ENCODE measurements around the gene PDSS2.
"Not testable (repeated sequence)": the region's sequence is repeated elsewhere in the genome, so short reads cannot be mapped to it uniquely, and the experiment has no call there.

PDSS2 gene

GRCh38 chr6:107144666-107145065 is 314.7 kb downstream of the PDSS2 start:
- no peak overlapping the region for H4K8ac ChIP-seq (ENCODE audit: low read depth, low read length)
- H3K18ac ChIP-seq (ENCODE audit: low read length) = no peak overlapping the region
- H2AFZ ChIP-seq (ENCODE audit: insufficient read depth, low read length, poor library complexity) = no peak overlapping the region
- no peak overlapping the region for H3K4ac ChIP-seq (ENCODE audit: low read depth, low read length)
- no peak overlapping the region for H3K4me2 ChIP-seq (ENCODE audit: low read length)
- no peak overlapping the region for H3K27ac ChIP-seq (ENCODE audit: low read depth, low read length)
- H4K12ac ChIP-seq (ENCODE audit: low read depth, low read length) = no peak overlapping the region
- H3K79me2 ChIP-seq (ENCODE audit: control insufficient read depth, insufficient read depth, low read length, poor library complexity) = no peaks in the 10 kb centered on the region
- no peaks in the 10 kb centered on the region for H3K36me3 ChIP-seq (ENCODE audit: control insufficient read depth in 1 of 2, insufficient read depth in 2 of 2, low read length in 2 of 2)
- H4K91ac ChIP-seq (ENCODE audit: low read depth, low read length) = no peak overlapping the region
- no peak overlapping the region for H3K9ac ChIP-seq (ENCODE audit: low read length)
- no peak overlapping the region for H2BK120ac ChIP-seq (ENCODE audit: insufficient read depth, low read length, poor library complexity)
- H2BK12ac ChIP-seq (ENCODE audit: low read length) = no peak overlapping the region
- H3K14ac ChIP-seq (ENCODE audit: low read length) = no peak overlapping the region
- no peaks in the 10 kb centered on the region for H3K79me1 ChIP-seq (ENCODE audit: low read length)
- no peaks in the 10 kb centered on the region for H3K9me3 ChIP-seq (ENCODE audit: insufficient read depth, low read depth, low read length)
- no peak overlapping the region for H3K23ac ChIP-seq (ENCODE audit: low read length)
- no peaks in the 10 kb centered on the region for H3K27me3 ChIP-seq (ENCODE audit: insufficient read depth, low read length)
- H3K4me1 ChIP-seq (ENCODE audit: control insufficient read depth in 1 of 2, insufficient read depth in 2 of 2, low read length in 2 of 2) = no peaks in the 10 kb centered on the region
- no peak overlapping the region for H2BK5ac ChIP-seq (ENCODE audit: low read depth, low read length, poor library complexity)
- H3K4me3 ChIP-seq (ENCODE audit: low read depth, low read length) = no peak overlapping the region
- no CpG with 5 or more reads among the region's 4 CpGs for WGBS (ENCODE audit: extremely low coverage, insufficient coverage, insufficient read length)
- H2AK5ac ChIP-seq (ENCODE audit: low read length) = no peak overlapping the region
- DNase-seq = no peak

GRCh38 chr6:107144014-107144413 is 315.4 kb downstream of the PDSS2 start:
- no peaks in the 10 kb centered on the region for H3K9me3 ChIP-seq (ENCODE audit: insufficient read depth, low read depth, low read length)
- H4K91ac ChIP-seq (ENCODE audit: low read depth, low read length) = no peak overlapping the region
- no peaks in the 10 kb centered on the region for H3K36me3 ChIP-seq (ENCODE audit: control insufficient read depth in 1 of 2, insufficient read depth in 2 of 2, low read length in 2 of 2)
- no peaks in the 10 kb centered on the region for H3K27me3 ChIP-seq (ENCODE audit: insufficient read depth, low read length)
- H3K79me1 ChIP-seq (ENCODE audit: low read length) = no peaks in the 10 kb centered on the region
- H3K4me1 ChIP-seq (ENCODE audit: control insufficient read depth in 1 of 2, insufficient read depth in 2 of 2, low read length in 2 of 2) = no peaks in the 10 kb centered on the region
- H3K4me2 ChIP-seq (ENCODE audit: low read length) = no peak overlapping the region
- no peak overlapping the region for H3K18ac ChIP-seq (ENCODE audit: low read length)
- no peak overlapping the region for H3K4ac ChIP-seq (ENCODE audit: low read depth, low read length)
- no peak overlapping the region for H4K8ac ChIP-seq (ENCODE audit: low read depth, low read length)
- no peak overlapping the region for H2AFZ ChIP-seq (ENCODE audit: insufficient read depth, low read length, poor library complexity)
- no peak overlapping the region for H2AK5ac ChIP-seq (ENCODE audit: low read length)
- no peak overlapping the region for H3K23ac ChIP-seq (ENCODE audit: low read length)
- no peak overlapping the region for H3K4me3 ChIP-seq (ENCODE audit: low read depth, low read length)
- no peaks in the 10 kb centered on the region for H3K79me2 ChIP-seq (ENCODE audit: control insufficient read depth, insufficient read depth, low read length, poor library complexity)
- no peak for DNase-seq
- no peak overlapping the region for H2BK12ac ChIP-seq (ENCODE audit: low read length)
- H4K12ac ChIP-seq (ENCODE audit: low read depth, low read length) = no peak overlapping the region
- H3K27ac ChIP-seq (ENCODE audit: low read depth, low read length) = no peak overlapping the region
- H3K14ac ChIP-seq (ENCODE audit: low read length) = no peak overlapping the region
- H2BK120ac ChIP-seq (ENCODE audit: insufficient read depth, low read length, poor library complexity) = no peak overlapping the region
- no peak overlapping the region for H2BK5ac ChIP-seq (ENCODE audit: low read depth, low read length, poor library complexity)
- H3K9ac ChIP-seq (ENCODE audit: low read length) = no peak overlapping the region

DNA sequence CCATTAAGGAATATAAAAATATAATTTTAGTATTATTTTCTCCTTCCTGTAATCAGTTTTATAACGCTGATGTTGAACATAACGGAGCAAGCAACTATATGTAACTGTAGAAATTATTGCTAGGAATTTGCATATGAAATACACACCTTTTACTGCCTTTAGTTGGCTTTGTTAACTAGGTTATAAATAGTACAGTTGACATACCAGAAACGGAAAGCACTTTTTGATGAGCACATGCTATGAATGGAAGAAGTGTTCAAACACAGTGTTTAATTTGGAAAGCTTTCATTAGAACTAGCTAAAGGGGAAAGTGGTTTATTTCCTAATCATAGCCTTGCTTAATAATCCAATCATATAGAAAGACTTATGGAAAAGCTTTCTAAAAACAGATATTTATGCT is 318.8 kb downstream of the PDSS2 start:
- Histone ChIP-seq H4K91ac (ENCODE audit: low read depth, low read length) (no peak overlapping the region), H3K4ac (ENCODE audit: low read depth, low read length) (no peak overlapping the region), H4K12ac (ENCODE audit: low read depth, low read length) (no peak overlapping the region), H2BK120ac (ENCODE audit: insufficient read depth, low read length, poor library complexity) (no peak overlapping the region), H2AK5ac (ENCODE audit: low read length) (no peak overlapping the region), H2BK5ac (ENCODE audit: low read depth, low read length, poor library complexity) (no peak overlapping the region), H3K79me2 (ENCODE audit: control insufficient read depth, insufficient read depth, low read length, poor library complexity) (no peaks in the 10 kb centered on the region), H2BK12ac (ENCODE audit: low read length) (no peak overlapping the region), H3K23ac (ENCODE audit: low read length) (no peak overlapping the region), H3K79me1 (ENCODE audit: low read length) (no peaks in the 10 kb centered on the region), H3K9me3 (ENCODE audit: insufficient read depth, low read depth, low read length) (no peaks in the 10 kb centered on the region), H3K9ac (ENCODE audit: low read length) (no peak overlapping the region), H3K4me1 (ENCODE audit: control insufficient read depth in 1 of 2, insufficient read depth in 2 of 2, low read length in 2 of 2) (no peaks in the 10 kb centered on the region), H3K27ac (ENCODE audit: low read depth, low read length) (no peak overlapping the region), H3K27me3 (ENCODE audit: insufficient read depth, low read length) (no peaks in the 10 kb centered on the region), H3K4me2 (ENCODE audit: low read length) (no peak overlapping the region), H2AFZ (ENCODE audit: insufficient read depth, low read length, poor library complexity) (no peak overlapping the region), H4K8ac (ENCODE audit: low read depth, low read length) (no peak overlapping the region), H3K14ac (ENCODE audit: low read length) (no peak overlapping the region), H3K36me3 (ENCODE audit: control insufficient read depth in 1 of 2, insufficient read depth in 2 of 2, low read length in 2 of 2) (no peaks in the 10 kb centered on the region), H3K4me3 (ENCODE audit: low read depth, low read length) (no peak overlapping the region), H3K18ac (ENCODE audit: low read length) (no peak overlapping the region)
- no peak for DNase-seq
- no CpG with 5 or more reads among the region's 3 CpGs for WGBS (ENCODE audit: extremely low coverage, insufficient coverage, insufficient read length)

DNA sequence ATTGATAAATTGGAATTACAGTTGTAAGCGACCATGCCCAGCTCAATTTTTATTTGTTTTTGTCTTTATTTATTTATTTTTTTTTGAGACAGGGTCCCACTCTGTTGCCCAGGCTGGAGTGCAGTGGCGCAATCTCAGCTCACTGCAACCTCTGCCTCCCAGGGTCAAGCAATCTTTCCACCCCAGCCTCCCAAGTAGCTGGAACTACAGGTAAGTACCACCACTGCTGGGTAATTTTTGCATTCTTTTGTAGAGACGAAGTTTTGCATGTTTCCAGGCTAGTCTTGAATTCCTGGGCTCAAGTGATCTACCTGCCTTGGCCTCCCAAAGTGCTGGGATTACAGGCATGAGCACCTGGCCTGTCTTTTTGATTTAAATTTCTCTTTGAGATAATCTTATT is 323.0 kb downstream of the PDSS2 start:
- not testable (repeated sequence) for H3K27me3 ChIP-seq (ENCODE audit: insufficient read depth, low read length); H2AK5ac ChIP-seq (ENCODE audit: low read length); DNase-seq; H3K4ac ChIP-seq (ENCODE audit: low read depth, low read length); H3K4me1 ChIP-seq (ENCODE audit: control insufficient read depth in 1 of 2, insufficient read depth in 2 of 2, low read length in 2 of 2); H3K36me3 ChIP-seq (ENCODE audit: control insufficient read depth in 1 of 2, insufficient read depth in 2 of 2, low read length in 2 of 2); H4K91ac ChIP-seq (ENCODE audit: low read depth, low read length); H3K14ac ChIP-seq (ENCODE audit: low read length); H4K8ac ChIP-seq (ENCODE audit: low read depth, low read length); H3K9ac ChIP-seq (ENCODE audit: low read length); H3K79me1 ChIP-seq (ENCODE audit: low read length); H3K79me2 ChIP-seq (ENCODE audit: control insufficient read depth, insufficient read depth, low read length, poor library complexity); H3K23ac ChIP-seq (ENCODE audit: low read length); H3K27ac ChIP-seq (ENCODE audit: low read depth, low read length); H3K4me2 ChIP-seq (ENCODE audit: low read length); H3K4me3 ChIP-seq (ENCODE audit: low read depth, low read length); H3K18ac ChIP-seq (ENCODE audit: low read length); H4K12ac ChIP-seq (ENCODE audit: low read depth, low read length); H2AFZ ChIP-seq (ENCODE audit: insufficient read depth, low read length, poor library complexity); H2BK120ac ChIP-seq (ENCODE audit: insufficient read depth, low read length, poor library complexity); H2BK5ac ChIP-seq (ENCODE audit: low read depth, low read length, poor library complexity); H3K9me3 ChIP-seq (ENCODE audit: insufficient read depth, low read depth, low read length); H2BK12ac ChIP-seq (ENCODE audit: low read length)
- WGBS (ENCODE audit: extremely low coverage, insufficient coverage, insufficient read length) = no CpG with 5 or more reads among the region's 3 CpGs
